Amniotic epithelial cell (primary cell): ENCODE data around the gene TTPAL.

ENCODE experiments used
- DNase-seq: peaks from one replicate; pipeline ENCODE4 v3.0.0-alpha.2; 2010; ENCODE audit warnings: low read depth

Gene TTPAL, protein sequence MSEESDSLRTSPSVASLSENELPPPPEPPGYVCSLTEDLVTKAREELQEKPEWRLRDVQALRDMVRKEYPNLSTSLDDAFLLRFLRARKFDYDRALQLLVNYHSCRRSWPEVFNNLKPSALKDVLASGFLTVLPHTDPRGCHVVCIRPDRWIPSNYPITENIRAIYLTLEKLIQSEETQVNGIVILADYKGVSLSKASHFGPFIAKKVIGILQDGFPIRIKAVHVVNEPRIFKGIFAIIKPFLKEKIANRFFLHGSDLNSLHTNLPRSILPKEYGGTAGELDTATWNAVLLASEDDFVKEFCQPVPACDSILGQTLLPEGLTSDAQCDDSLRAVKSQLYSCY

DNA sequence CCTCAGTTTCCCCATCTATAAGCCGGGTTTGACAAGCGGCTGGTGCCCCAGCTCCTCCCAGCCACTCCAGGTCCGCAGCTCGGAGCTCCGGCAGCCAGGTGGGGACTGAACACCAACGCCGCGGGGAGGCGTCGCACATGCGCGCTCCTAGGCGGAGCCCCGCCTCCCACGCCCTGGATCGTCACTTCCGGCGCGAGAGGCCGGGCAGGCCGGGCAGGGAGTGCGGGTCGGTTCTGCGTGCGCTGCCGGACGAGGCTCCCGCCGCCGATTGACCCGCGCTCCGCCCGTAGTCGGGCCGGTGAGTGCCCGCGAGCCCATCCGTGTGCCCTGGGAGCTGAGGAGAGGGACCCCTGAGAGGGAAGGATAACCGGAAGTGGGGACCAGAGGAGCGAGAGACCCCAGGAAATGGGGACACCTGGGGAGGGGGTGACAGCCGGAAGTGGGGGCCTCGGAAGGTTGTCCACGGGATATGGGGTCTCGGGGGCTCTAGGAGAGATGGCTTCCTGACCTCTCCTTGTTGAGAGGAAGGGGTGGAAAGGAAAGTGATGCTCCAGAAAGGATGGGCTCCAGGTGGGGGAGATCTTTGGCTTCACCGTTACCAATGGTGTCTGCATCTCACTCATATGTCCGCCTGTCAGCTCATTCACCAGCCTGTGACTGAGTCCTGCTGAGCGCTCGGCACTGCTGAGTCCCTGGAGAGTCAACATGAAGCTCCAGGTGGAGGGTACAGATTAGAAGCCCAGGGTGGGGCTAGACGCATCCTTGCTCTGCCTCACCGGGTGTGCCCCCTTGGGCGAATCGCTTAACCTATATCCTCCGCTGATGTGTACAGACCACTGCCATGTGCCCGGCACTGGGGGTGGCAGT lies at the start of gene TTPAL:
TSS of gene TTPAL (plus strand) at position 181 of the 867 bp plus-strand sequence. CDS start 4,126 bp downstream, outside the sequence.
- DNase-seq = peak; percentile 77

DNA sequence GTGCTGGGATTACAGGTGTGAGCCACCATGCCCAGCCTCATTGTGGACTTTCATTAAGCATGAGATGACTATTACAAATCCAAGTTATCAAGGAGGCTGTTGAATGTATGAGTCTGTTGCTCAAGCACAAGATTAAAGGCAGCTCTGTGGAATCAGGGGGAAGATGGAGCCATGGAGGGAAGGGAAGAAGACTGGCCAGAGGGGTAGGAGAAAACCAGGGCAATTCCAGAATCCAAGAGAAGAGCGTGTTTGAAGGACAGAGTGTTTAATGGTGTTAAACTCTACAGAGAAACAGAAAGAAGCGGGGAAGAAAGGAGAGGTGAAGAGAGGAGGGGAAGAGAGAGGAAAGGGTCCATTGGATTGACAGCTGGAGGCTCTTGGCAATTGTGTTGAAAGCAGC lies 49.8 kb upstream of the TTPAL start:
- DNase-seq = no peak

DNA sequence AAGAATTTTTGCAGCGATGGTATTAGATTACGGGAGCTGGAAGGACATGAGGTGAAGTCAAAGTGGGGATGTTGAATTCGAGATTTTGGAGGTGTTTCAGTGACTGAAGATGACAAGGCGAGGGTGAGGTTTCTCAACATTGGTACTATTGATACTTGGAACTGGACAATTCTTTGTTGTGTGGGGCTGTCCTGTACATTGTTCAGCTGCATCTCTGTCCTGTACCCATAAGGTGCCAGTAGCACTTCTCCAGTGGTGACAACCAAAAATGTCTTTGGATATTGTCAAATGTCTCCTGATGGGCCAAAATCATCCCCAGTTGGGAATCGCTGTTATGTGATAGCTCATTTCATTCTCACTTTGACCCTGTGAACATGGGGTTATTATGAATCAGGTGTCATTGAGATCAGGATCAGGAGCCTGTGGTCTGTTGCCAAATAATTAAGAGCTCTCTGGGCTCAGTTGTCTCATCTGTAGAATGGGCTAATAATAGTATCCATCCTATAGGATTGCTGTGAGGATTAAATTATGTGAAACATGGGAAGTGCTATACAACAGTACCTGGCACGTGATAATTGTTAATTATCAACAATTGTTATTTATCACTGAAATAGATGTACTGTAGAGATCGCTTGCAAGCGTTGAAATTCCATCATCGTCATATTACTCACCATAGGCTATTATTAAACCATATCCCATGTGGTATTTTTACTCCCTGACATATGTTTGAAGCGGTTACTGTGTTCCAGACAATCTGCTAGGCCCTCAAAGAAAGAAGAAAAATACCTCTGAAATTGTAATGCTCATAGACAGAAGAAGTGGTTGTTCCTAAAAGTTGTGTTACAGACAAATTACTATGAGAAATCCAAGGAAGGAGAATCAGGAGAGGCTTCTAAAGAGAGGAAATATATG lies 48.5 kb upstream of the TTPAL start:
- no peak for DNase-seq

DNA sequence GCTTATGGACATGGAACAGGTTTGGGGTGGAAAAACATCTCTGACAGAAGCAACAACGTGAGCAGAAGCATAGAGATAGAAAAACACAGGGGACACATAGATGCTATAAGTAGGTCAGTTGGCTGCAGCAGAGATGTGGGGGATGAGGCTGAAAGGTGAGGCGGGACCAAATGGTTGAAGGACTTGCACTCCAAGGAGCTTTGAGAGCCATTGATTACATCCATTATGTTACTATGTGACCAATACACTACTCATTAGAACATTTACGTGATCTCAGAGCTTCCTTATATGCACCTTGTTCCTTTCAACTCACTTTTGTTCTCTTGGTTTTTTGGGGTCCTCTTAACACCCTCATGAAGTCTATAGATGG lies 47.9 kb upstream of the TTPAL start:
- DNase-seq = no peak

DNA sequence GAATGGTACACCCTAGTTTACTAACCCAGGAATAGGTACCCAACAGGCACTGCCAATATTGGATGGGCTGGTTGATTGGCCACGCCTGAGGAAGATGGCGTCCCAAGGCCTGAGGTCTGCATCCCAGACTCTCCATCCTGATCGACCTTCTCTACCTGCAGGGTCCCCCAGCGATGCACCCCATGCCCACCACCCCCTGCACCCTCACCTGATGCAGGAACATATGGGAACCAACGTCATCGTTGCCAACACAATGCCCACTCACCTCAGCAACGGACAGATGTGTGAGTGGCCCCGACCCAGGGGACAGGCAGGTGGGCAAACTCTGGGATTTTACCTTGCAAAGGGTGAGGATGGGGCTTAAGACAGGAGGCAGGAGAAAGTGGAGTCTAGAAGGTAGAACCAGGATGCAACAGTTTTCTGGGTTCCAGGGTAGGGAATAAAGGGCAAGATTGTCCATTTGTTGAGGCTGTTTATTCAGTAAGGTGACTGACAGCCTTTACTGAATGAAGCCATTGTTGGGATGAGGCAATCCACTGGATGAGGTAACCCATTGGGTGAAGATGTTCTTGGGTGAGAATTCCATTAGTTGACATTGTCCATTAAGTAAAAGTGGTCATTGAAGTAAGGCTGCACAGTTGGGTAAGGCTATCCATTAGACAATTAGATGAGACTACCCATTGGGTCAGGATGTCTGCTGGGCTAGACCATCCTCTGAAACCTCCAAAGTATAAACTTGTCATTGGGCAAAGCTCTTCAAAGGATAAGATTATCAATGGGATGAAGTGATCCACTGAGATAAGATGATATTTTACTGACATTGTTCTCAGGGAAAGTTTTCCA lies 47.3 kb upstream of the TTPAL start:
- peak; percentile 28 for DNase-seq

DNA sequence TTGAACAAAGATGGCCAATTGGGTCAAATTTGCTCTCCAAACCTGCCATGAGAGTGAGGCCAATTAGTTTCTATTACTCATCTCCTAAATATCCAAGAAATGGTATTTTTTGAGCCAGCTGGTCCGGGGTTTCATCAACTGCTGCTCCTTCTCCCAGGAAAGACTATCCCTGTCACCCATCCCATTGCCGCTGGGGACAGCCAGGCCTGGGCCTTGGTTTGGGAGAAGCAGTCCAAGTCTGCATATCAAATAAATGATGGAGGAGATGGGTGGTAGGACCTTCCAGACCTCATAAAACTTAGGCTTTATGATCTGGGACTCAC lies 46.7 kb upstream of the TTPAL start:
- no peak for DNase-seq

DNA sequence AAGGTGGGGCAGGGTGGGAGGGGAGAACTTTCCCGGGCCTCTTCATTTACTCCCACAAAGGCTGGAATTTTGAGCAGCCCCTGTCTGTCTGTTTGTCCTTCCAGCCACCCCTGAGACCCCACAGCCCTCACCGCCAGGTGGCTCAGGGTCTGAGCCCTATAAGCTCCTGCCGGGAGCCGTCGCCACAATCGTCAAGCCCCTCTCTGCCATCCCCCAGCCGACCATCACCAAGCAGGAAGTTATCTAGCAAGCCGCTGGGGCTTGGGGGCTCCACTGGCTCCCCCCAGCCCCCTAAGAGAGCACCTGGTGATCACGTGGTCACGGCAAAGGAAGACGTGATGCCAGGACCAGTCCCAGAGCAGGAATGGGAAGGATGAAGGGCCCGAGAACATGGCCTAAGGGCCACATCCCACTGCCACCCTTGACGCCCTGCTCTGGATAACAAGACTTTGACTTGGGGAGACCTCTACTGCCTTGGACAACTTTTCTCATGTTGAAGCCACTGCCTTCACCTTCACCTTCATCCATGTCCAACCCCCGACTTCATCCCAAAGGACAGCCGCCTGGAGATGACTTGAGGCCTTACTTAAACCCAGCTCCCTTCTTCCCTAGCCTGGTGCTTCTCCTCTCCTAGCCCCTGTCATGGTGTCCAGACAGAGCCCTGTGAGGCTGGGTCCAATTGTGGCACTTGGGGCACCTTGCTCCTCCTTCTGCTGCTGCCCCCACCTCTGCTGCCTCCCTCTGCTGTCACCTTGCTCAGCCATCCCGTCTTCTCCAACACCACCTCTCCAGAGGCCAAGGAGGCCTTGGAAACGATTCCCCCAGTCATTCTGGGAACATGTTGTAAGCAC lies 46.0 kb upstream of the TTPAL start:
- DNase-seq = no peak

DNA sequence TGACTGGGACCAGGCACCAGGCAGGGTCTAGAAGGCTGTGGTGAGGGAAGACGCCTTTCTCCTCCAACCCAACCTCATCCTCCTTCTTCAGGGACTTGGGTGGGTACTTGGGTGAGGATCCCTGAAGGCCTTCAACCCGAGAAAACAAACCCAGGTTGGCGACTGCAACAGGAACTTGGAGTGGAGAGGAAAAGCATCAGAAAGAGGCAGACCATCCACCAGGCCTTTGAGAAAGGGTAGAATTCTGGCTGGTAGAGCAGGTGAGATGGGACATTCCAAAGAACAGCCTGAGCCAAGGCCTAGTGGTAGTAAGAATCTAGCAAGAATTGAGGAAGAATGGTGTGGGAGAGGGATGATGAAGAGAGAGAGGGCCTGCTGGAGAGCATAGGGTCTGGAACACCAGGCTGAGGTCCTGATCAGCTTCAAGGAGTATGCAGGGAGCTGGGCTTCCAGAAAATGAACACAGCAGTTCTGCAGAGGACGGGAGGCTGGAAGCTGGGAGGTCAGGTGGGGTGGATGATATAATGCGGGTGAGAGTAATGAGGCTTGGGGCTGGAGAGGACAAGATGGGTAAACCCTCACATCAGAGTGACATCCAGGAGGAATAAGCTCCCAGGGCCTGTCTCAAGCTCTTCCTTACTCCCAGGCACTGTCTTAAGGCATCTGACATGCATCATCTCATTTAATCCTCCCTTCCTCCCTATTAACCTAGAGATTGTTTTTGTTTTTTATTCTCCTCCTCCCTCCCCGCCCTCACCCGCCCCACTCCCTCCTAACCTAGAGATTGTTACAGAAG lies 45.2 kb upstream of the TTPAL start:
- no peak for DNase-seq

DNA sequence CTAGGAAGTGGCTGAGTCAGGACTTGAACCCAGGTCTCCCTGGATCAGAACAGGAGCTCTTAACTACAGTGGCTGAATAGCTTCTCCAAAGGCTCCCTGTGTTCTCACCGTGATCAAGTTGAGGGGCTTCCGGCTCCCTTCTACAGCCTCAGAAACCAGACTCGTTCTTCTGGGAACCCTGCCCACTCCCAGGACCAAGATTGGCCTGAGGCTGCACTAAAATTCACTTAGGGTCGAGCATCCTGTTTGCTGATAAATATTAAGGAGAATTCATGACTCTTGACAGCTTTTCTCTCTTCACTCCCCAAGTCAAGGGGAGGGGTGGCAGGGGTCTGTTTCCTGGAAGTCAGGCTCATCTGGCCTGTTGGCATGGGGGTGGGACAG lies 44.6 kb upstream of the TTPAL start:
- no peak for DNase-seq

DNA sequence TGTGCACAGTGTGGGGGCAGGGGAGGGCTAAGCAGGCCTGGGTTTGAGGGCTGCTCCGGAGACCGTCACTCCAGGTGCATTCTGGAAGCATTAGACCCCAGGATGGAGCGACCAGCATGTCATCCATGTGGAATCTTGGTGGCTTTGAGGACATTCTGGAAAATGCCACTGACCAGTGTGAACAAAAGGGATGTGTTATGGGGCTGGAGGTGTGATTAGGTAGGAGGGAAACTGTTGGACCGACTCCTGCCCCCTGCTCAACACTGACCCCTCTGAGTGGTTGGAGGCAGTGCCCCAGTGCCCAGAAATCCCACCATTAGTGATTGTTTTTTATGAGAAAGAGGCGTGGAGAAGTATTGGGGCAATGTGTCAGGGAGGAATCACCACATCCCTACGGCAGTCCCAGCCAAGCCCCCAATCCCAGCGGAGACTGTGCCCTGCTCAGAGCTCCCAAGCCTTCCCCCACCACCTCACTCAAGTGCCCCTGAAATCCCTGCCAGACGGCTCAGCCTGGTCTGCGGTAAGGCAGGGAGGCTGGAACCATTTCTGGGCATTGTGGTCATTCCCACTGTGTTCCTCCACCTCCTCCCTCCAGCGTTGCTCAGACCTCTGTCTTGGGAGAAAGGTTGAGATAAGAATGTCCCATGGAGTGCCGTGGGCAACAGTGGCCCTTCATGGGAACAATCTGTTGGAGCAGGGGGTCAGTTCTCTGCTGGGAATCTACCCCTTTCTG lies 44.0 kb upstream of the TTPAL start:
- DNase-seq = peak; percentile 27

DNA sequence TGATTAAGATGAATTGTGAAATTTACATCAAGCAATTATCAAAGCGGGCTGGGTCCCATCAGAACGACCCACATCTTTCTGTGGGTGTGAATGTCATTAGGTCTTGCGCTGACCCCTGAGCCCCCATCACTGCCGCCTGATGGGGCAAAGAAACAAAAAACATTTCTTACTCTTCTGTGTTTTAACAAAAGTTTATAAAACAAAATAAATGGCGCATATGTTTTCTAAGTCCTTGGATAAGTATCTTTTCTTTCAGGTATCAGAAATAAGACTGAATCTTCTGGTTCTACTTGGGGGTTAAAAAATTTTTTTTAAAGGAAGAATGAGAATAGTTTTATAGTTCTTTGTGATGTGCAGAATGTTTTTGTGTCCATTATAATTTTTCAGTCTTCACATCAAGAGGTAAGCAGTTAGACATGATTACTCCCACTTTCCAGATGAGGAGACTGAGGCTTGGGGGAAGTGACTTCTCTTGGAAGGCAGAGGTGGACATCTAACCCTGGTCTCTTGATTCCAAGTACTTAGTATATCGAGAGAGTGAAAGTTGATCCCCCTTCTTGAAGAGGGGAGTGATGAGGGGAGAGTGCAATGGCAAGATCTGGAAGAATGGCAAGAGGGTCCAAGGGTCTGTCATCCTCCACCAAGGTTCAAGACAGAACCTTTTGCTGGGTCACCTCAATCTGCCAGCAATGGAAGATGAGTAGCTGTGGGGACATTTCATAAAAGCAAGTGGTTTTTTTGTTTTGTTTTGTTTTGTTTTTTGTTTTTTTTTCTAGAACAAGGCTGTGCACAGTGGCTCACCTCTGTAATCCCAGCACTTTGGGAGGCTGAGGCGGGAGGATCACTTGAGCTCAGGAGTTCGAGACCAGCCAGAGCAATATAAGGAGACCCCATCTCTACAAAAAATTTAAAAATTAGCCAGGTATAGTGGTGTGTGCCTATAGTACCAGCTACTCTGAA lies 42.8 kb upstream of the TTPAL start:
- DNase-seq = no peak

DNA sequence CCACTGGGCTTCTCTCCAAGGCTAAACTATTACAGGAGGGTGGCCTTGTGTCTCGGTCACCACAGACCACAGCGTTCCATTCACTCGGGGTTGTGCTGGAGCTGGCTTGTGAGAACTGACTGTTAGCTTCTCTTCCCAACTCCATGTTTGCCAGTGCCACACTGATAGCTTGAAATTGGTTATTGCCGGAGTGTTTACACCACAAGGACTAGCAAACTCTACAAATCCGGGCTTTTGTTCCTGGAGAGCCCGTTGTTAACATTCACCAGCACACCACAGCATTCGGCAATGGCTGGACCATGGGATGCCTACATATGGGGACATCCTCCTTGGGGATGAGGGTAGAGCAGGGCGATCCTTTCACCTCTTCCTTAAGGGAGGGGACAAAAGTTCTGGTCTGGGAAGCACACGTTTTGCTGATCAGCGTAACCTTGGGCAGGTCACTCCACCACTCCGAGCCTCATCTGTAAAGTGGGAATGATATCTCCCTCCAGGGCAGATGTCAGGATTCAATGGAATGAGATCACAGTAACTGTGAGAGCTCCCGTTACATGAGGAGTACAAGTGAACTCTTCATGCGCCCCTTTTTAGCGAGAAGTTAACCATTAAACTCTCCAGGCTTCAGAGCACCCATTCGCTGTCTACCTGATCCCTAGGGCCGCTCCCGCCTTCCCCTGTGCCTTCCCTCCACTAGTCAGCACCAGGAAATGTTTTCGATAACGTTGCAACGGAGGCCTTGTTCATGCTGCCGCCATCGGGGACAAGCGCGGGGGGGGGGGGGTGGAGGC lies 41.7 kb upstream of the TTPAL start:
- no peak for DNase-seq

DNA sequence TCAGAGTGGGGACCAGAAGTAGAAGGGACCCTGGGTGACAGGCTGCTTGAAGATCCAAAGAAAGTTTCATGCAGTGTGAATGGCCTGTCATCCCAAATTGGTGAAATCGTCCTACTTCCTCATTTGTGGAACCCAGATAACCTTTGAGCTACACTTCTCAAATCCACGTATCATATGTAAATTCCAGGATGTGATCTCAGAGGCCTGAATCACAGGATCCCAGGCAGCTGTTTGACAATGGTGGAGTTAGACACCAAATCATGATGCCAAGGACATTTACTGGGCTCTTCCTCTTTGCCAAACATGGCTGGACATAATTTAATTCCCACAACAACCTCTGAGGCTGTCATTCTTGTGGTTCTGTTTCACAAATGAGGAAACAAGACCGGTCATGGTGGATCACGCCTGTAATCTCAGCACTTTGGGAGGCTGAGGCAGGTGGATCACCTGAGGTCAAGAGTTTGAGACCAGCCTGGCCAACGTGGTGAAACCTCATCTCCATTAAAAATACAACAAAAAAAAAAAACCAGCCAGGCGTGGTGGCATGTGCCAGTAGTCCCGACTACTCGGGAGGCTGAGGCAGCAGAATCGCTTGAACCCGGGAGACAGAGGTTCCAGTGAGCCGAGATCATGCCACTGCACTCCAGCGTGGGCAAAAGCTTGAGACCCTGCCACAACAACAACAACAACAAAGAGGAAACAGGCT lies 39.9 kb upstream of the TTPAL start:
- no peak for DNase-seq

DNA sequence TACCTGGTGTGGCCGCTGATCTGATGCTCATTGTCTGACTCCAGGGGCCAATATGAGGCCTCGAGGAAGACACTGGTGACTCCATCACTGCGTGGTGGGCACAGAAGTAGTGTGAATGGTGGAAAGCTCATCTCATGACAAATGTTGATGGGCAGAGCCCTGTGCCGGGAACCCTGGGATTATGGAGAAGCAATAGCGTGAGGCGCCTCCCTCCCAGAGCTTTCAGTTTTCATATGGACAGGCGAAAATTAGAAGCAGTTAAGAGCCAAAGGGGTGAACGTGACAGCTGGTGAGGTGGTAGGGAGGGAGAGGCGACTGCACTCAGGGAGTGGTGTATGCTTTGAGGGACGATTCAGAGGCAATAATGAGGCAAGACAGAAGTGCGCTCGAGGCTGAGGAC lies 39.3 kb upstream of the TTPAL start:
- no peak for DNase-seq

DNA sequence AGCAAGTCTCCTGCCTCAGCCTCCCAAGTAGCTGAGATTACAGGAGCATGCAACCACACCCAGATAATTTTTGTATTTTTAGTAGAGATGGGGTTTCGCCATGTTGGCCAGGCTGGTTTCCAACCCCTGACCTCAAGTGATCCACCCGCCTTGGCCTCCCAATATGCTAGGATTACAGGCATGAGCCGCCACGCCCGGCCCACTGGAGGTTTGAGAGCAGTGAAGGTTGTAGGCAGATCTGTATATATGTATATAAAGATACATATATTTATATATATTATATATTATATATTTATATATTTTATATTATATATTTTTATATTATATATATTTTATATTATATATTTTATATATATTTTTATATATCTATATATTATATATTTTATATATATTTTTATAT lies 38.2 kb upstream of the TTPAL start:
- DNase-seq = no peak

DNA sequence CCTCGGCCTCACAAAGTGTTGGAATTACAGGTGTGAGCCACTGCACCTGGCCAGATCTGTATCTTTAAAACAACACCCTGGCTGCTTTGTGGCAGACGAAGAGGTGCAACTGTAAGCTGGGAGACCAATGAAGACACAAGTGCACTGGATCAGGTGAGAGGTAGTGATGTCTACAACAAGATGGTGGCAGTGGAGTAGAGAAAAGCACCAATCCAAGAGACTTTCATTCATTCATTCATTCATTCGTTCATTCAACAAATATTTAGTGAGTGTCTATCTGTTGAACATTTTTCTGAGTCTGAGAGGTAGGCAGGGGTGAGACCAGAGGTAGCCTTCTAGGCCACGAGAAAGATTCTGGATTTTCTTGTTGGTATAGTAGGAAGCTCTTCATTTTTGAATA lies 36.9 kb upstream of the TTPAL start:
- no peak for DNase-seq

DNA sequence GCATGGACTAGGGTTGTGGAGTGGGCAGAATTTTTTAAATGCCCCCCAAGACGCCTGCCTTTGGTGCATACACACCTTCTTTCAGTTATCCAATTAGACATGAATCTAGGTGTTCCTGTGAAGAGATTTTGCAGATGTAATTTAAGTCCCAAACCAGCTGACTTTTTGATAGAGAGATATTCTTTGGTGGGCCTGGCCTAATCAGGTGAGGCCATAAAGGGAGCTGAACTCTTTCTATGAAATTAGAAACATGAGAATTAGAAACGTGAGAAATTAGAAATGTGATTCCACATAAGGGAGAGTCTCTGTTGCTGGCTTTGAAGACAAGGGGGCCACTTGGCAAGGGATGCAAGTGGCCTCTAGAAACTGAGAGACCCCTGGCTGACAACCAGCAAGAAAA lies 36.4 kb upstream of the TTPAL start:
- no peak for DNase-seq
